ENCODE results near the gene METAP2. TPM values are rescaled to one million over a fixed set of nuclear protein-coding genes. Genes with fewer than 3 reads are reported as not detected.

METAP2 gene
- total and polyA plus RNA-seq, 2 experiments from 2014 or later: 111 to 159 TPM

GRCh38 chr12:95445884-95446505, 28.0 kb upstream of the METAP2 start:
- no peaks in the 10 kb centered on the region for H3K36me3 ChIP-seq (ENCODE audit: insufficient read depth)
- TF ChIP-seq CREB1 (CRISPR knock-in tag; IDR thresholded peaks at IDR 0.05; ENCODE audit: low read depth) (no peak), REST (IDR thresholded peaks at IDR 0.05; ENCODE audit: unreplicated experiment) (no peak), ZNF331 (CRISPR knock-in tag; IDR thresholded peaks at IDR 0.05; ENCODE audit: low read depth) (no peak), STAT1 (IDR thresholded peaks at IDR 0.05; ENCODE audit: unreplicated experiment) (no peak), ZNF462 (CRISPR knock-in tag; IDR thresholded peaks at IDR 0.05) (no peak), EZH2 (IDR thresholded peaks at IDR 0.05; ENCODE audit: low read depth, unreplicated experiment) (no peak), POLR2AphosphoS5 (IDR thresholded peaks at IDR 0.05; ENCODE audit: low read depth) (no peak), NANOG (IDR thresholded peaks at IDR 0.05; ENCODE audit: borderline replicate concordance) (no peak), CTCF (conservative IDR thresholded peaks at IDR 0.05; ENCODE audit: low read depth in 2 of 2) (no peak)
- ATAC-seq: no peak

More at GRCh38 chr12:95445884-95446505, 28.0 kb upstream of the METAP2 start:
- peak overlapping the region; percentile 76 for H3K4me2 ChIP-seq
- no peak for DNase-seq (ENCODE audit: low spot score)
- H3K27ac ChIP-seq (ENCODE audit: low read depth): no peak overlapping the region
- no peaks in the 10 kb centered on the region; the same call in 1 of the 2 replicates for H3K9me2 ChIP-seq (ENCODE audit: insufficient read depth)
- H2AFZ ChIP-seq: peak overlapping the region; percentile 93
- H4K20me1 ChIP-seq (replicated peaks; ENCODE audit: insufficient read depth): no peaks in the 10 kb centered on the region
- Mint-ChIP-seq H3K9me3 (no peaks in the 10 kb centered on the region), H3K27ac (no peak overlapping the region), H3K27me3 (ENCODE audit: insufficient read depth, low read depth, poor library complexity) (peaks cover 8% of the 10 kb centered on the region), H3K36me3 (ENCODE audit: low read depth) (no peaks in the 10 kb centered on the region), H3K4me3 (peak overlapping the region; percentile 73; the same call in 2 of the 3 replicates), H3K4me1 (peaks cover 20% of the 10 kb centered on the region)
- H3K79me2 ChIP-seq (replicated peaks; ENCODE audit: insufficient read depth): no peaks in the 10 kb centered on the region
- H3F3A ChIP-seq (replicated peaks; ENCODE audit: low read depth): no peaks in the 10 kb centered on the region
- H3K27me3 ChIP-seq (ENCODE audit: insufficient read depth): peaks cover 7% of the 10 kb centered on the region; the same call in 1 of the 2 replicates
- peaks cover 10% of the 10 kb centered on the region for H3K4me1 ChIP-seq (ENCODE audit: insufficient read depth)
- peak overlapping the region; percentile 48 for H3K4me3 ChIP-seq

Measured in GM23338 (cell line).